Activated CD4-positive, CD25-positive, alpha-beta regulatory T cell (primary cell): ENCODE results near the gene APOL1.

Experiments
- DNase-seq, 4 experiments: peaks; one replicate each; lab custom pipeline; 2025; lab: John Stamatoyannopoulos, UW

Gene APOL1

DNA sequence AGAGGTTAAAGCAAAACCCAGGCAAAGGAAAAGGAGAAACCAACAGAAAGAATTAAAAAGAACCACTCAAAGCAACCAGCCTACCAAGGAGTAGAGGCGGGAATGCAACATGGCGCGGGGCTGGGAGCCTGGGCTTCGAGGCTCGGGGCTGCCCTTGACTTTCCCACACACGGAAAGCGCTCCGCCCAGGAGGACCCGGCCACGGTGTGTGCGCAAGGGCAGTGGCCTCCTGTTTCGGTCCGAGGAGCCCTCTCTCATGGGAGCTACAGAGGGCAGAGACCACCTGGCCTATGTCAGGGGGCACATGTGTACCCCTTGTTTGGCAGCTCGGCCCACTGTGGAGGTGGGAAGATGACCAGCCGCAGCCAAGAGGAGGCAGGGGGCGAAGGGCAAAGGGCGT is 55.9 kb downstream of the APOL1 start:
- no peak for DNase-seq

DNA sequence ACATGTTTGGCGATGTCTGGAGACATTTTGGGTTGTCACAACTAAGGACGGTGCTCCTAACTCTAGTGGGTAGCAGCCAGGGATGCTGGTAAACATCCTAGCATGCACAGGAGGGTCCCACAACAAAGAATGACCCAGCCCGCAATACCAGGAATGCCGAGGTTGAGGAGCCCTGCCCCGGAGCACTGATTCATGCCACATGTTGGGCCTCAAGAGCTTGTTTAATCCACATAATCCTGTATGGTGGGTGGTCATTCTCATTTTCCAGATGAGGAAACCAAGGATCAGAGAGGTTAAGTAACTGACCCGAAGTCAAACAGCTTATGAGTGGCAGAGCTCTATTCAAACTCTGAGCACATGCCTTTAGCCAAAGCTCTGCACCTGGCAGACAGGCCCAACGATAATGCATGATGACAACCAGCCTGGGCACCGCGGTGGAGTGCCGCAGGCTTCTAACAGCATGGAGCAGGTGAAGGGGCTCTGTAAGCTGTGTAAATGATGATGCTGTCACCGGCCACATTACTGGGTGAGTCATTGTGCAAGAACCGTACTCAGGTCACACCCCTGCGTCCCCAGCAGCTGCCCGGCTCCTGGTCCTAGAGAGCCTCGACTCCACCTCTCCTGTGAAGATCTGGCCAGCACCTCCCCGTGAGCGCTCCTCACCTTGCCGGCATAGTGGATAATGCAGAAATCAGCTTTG is 58.6 kb downstream of the APOL1 start:
- DNase-seq, result no peak

DNA sequence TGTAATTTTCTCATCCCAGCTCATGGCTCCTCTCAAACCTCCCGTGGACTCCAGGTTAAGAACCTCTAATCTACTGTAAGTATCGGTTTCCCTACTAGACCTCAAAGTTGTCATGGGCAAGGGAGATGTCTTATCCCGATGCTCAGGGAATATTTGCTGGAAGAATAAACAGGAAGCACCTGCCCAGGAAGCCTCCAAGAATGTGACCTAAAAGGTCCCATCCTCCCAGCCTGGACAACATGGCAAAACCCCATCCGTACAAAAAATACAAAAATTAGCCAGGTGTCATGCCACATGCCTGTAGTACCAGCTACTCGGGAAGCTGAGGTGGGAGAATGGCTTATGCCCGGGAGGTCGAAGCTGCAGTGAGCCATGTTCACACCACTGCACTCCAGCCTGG is 62.4 kb downstream of the APOL1 start:
- no peak for DNase-seq

DNA sequence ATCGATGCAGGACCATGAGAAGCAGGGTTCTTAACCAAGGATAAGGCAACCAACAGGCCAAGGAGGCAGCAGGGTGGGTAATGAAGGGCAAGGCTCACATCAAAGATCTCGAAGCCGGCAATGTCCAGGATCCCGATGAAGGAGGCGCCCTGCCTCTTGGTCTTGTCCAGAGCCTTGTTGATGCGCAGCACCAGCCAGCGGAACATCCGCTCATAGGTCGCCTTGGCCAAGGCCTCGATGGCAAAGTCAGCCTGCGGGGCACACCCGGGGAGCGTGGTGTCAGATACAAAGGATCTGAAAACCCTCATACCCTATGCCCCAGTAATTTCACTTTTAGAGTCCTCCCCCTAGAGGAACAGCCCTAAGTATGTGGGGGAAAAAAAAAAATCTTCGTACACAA is 63.5 kb downstream of the APOL1 start:
- DNase-seq, result no peak
